Left lung (tissue), 10 donors: ENCODE measurements around the gene TBL2. TPM values are rescaled to one million over a fixed set of nuclear protein-coding genes. Genes with fewer than 3 reads are reported as not detected.

Source experiments
- ATAC-seq: fragments of 200-7000 bp; cut with Tn5 transposase; one replicate; pipeline ENCODE4 v1.9.1; 2020; ENCODE audit warnings: moderate library complexity
- DNase-seq, 4 donors: peaks; one replicate each; pipeline ENCODE4 v3.0.0-alpha.2; 2013 to 2020
- H3K27ac ChIP-seq, 2 donors: fragments of 200-600 bp; sonication (generic) in 1 of 2; one replicate each; pipeline versions ENCODE4 v1.5.0 to v1.8.0; 2020 to 2021
- H3K27me3 ChIP-seq, 2 donors: fragments of 200-600 bp; sonication (generic) in 1 of 2; one replicate each; pipeline versions ENCODE4 v1.5.0 to v1.8.0; 2020 to 2021
- H3K36me3 ChIP-seq, 2 donors: fragments of 200-600 bp; sonication (generic) in 1 of 2; one replicate each; pipeline versions ENCODE4 v1.5.0 to v1.8.0; 2020 to 2021
- H3K4me1 ChIP-seq, 2 donors: fragments of 200-600 bp; one replicate each; pipeline ENCODE4 v1.8.0; 2021
- H3K4me3 ChIP-seq, 2 donors: fragments of 200-600 bp; sonication (generic) in 1 of 2; one replicate each; pipeline versions ENCODE4 v1.5.0 to v1.8.0; 2020 to 2021; ENCODE audit warnings: mild to moderate bottlenecking in 1 of 2
- H3K9me3 ChIP-seq, 2 donors: fragments of 200-600 bp; sonication (generic) in 1 of 2; one replicate each; pipeline versions ENCODE4 v1.5.0 to v1.8.0; 2020 to 2021
- CTCF ChIP-seq, 2 donors: fragments of 200-600 bp; sonication (generic) in 1 of 2; IDR thresholded peaks; one replicate each; pipeline versions ENCODE4 v1.5.0 to v1.8.0; 2021; ENCODE audit warnings: antibody characterized with exemption in 2 of 2
- intact Hi-C, 2 donors: fragments of 100-400 bp; cut with DNase I; formaldehyde crosslinking; loops; one replicate each; pipeline versions ENCODE4 v1.11.2 to v1.14.2; 2022
- polyA plus RNA-seq, 6 donors: library from polyadenylated mRNA; unstranded; fragments of 120-200 nt; gene quantifications; one replicate each; pipeline ENCODE4 v1.2.1, GENCODE V29; 2013; ENCODE audit not compliant: insufficient read length in 6 of 6
- total RNA-seq, 2 donors: library from RNA; stranded (reverse); fragmentation: NEBNext Ultra II Directional; extraction: Animal tissue kit (Norgen Biotek cat#: 25700); gene quantifications; one replicate each; pipeline ENCODE4 v1.2.1, GENCODE V29; 2021
- donor health status: DM: no; HTN: yes; CAD: no.
- donor health status: DM: no; HTN: no; CAD: no.

Gene TBL2
- total and polyA plus RNA-seq, 8 donors = 29.9 to 41.0 (median 39.2) TPM

- intact Hi-C loops = no loop called here
- Histone ChIP-seq H3K4me1 (peaks cover 7 to 20% of the 10 kb centered on the region in 2 donors), H3K36me3 (peaks cover 0 to 76% of the 10 kb centered on the region in 2 donors), H3K27me3 (no peaks in the 10 kb centered on the region), H3K4me3 (no peak overlapping the region), H3K9me3 (no peaks in the 10 kb centered on the region), H3K27ac (no peak overlapping the region)
- DNase-seq (no peak), ATAC-seq (no peak)
- no peak for TF ChIP-seq CTCF (IDR thresholded peaks at IDR 0.05)
Observed at GRCh38 chr7:73572767-73573186, 5.6 kb downstream of the TBL2 start.

- no peak for TF ChIP-seq CTCF (IDR thresholded peaks at IDR 0.05)
- no peak for ATAC-seq
- DNase-seq = no peak
- Histone ChIP-seq H3K4me1 (peaks cover 0 to 8% of the 10 kb centered on the region in 2 donors), H3K27ac (no peak overlapping the region), H3K4me3 (no peak overlapping the region), H3K9me3 (no peaks in the 10 kb centered on the region), H3K36me3 (peaks cover 0 to 75% of the 10 kb centered on the region in 2 donors), H3K27me3 (no peaks in the 10 kb centered on the region)
- intact Hi-C loops = no loop called here
Observed at GRCh38 chr7:73570977-73571376, 7.4 kb downstream of the TBL2 start.

- no peak for ATAC-seq
- peaks cover 0 to 11% of the 10 kb centered on the region in 2 donors for H3K4me1 ChIP-seq
- DNase-seq = no peak
- H3K27ac ChIP-seq = no peak overlapping the region
- no peak for TF ChIP-seq CTCF (IDR thresholded peaks at IDR 0.05)
- H3K27me3 ChIP-seq = no peaks in the 10 kb centered on the region
- H3K9me3 ChIP-seq = no peaks in the 10 kb centered on the region
- peaks cover 0 to 71% of the 10 kb centered on the region in 2 donors for H3K36me3 ChIP-seq
- intact Hi-C loops = no loop called here
- H3K4me3 ChIP-seq = no peak overlapping the region
Observed at GRCh38 chr7:73570521-73570920, 7.9 kb downstream of the TBL2 start.

GRCh38 chr7:73569042-73569608 is 9.3 kb downstream of the TBL2 start:
- H3K9me3 ChIP-seq = no peaks in the 10 kb centered on the region
- intact Hi-C loops = no loop called here
- peaks cover 0 to 59% of the 10 kb centered on the region in 2 donors for H3K36me3 ChIP-seq
- DNase-seq (no peak), ATAC-seq (no peak)
- no peak overlapping the region for H3K4me3 ChIP-seq
- peaks cover 0 to 14% of the 10 kb centered on the region in 2 donors for H3K4me1 ChIP-seq
- H3K27ac ChIP-seq = no peak overlapping the region
- no peak for TF ChIP-seq CTCF (IDR thresholded peaks at IDR 0.05)
- no peaks in the 10 kb centered on the region for H3K27me3 ChIP-seq

GRCh38 chr7:73567846-73568685 is 10.3 kb downstream of the TBL2 start:
- no peak for TF ChIP-seq CTCF (IDR thresholded peaks at IDR 0.05)
- Histone ChIP-seq H3K27me3 (no peaks in the 10 kb centered on the region), H3K4me3 (no peak overlapping the region), H3K36me3 (peaks cover 0 to 49% of the 10 kb centered on the region in 2 donors), H3K9me3 (no peaks in the 10 kb centered on the region), H3K27ac (no peak overlapping the region), H3K4me1 (peaks cover 0 to 14% of the 10 kb centered on the region in 2 donors)
- intact Hi-C loops = no loop called here
- no peak for ATAC-seq
- no peak for DNase-seq
